OCI-LY7 (cell line): ENCODE measurements around the gene ACAP3. TPM values are rescaled to one million over a fixed set of nuclear protein-coding genes. Genes with fewer than 3 reads are reported as not detected.

ENCODE experiments used
- BruUV-seq: library from RNA; stranded (reverse); fragments of 400-500 nt; replicated peaks from 2 replicates; lab custom pipeline; 2021; lab: Mats Ljungman, UMichigan
- CTCF ChIA-PET: fragments of 300-600 bp; sonication (Branson Sonifier 250); formaldehyde crosslinking; loops from one replicate; lab custom pipeline; 2022; ENCODE audit warnings: antibody characterized with exemption; ENCODE audit not compliant: unreplicated experiment; lab: Charles Lee
- POLR2A ChIA-PET: fragments of 300-600 bp; sonication (Branson Sonifier 250); formaldehyde crosslinking; loops from one replicate; lab custom pipeline; 2022; ENCODE audit warnings: antibody characterized with exemption; lab: Charles Lee
- DNase-seq: peaks from one replicate; pipeline ENCODE4 v3.0.0-alpha.2; 2015; ENCODE audit warnings: low spot score
- H2AFZ ChIP-seq: fragments of 200-600 bp; sonication (generic), shearing (Covaris generic); 2 replicates; pipeline ENCODE4 v1.6.1; 2014; ENCODE audit warnings: mild to moderate bottlenecking, antibody characterized with exemption, low read length, moderate library complexity
- H3K27ac ChIP-seq: fragments of 200-600 bp; sonication (generic); 2 replicates; pipeline ENCODE4 v1.5.1; 2014; ENCODE audit warnings: mixed run types, low read depth, mild to moderate bottlenecking, moderate library complexity, low read length, inconsistent platforms; ENCODE audit not compliant: poor library complexity, severe bottlenecking
- H3K36me3 ChIP-seq: fragments of 200-600 bp; sonication (generic); 2 replicates; pipeline ENCODE4 v1.6.1; 2014; ENCODE audit warnings: mild to moderate bottlenecking, antibody characterized with exemption, low read length, moderate library complexity, mixed read lengths; ENCODE audit not compliant: insufficient read depth
- H3K4me1 ChIP-seq: fragments of 200-600 bp; sonication (generic); 2 replicates; pipeline ENCODE4 v1.5.1; 2014; ENCODE audit warnings: mild to moderate bottlenecking, low read length; ENCODE audit not compliant: insufficient read depth, poor library complexity, severe bottlenecking
- H3K4me2 ChIP-seq: fragments of 200-600 bp; sonication (generic); 2 replicates; pipeline ENCODE4 v1.6.1; 2014; ENCODE audit warnings: mild to moderate bottlenecking, low read length
- H3K4me3 ChIP-seq: fragments of 200-600 bp; sonication (generic); 2 replicates; pipeline ENCODE4 v1.5.1; 2014; ENCODE audit warnings: mild to moderate bottlenecking, low read depth, low read length; ENCODE audit not compliant: poor library complexity, severe bottlenecking
- H3K79me2 ChIP-seq: fragments of 200-600 bp; sonication (generic); 2 replicates; pipeline ENCODE4 v1.6.1; 2016; ENCODE audit warnings: low read depth, mild to moderate bottlenecking, low read length, moderate library complexity, mixed read lengths; ENCODE audit not compliant: insufficient read depth
- H3K9me2 ChIP-seq: fragments of 200-600 bp; sonication (generic); 2 replicates; pipeline ENCODE4 v1.6.1; 2016; ENCODE audit warnings: mild to moderate bottlenecking, low read length, mixed read lengths; ENCODE audit not compliant: insufficient read depth
- H3K9me3 ChIP-seq: fragments of 200-600 bp; sonication (generic); 2 replicates; pipeline ENCODE4 v1.6.1; 2014; ENCODE audit warnings: mild to moderate bottlenecking, mixed run types, low read length, mixed read lengths
- H4K20me1 ChIP-seq: fragments of 200-600 bp; sonication (generic); 2 replicates; pipeline ENCODE4 v1.6.1; 2014; ENCODE audit warnings: mild to moderate bottlenecking, antibody characterized with exemption, low read length, moderate library complexity, mixed read lengths; ENCODE audit not compliant: insufficient read depth
- CTCF ChIP-seq: fragments of 200-600 bp; sonication (generic); conservative IDR thresholded peaks from 2 replicates; pipeline ENCODE4 v1.5.1; 2014; ENCODE audit warnings: mild to moderate bottlenecking, antibody characterized with exemption, low read length, moderate library complexity, mixed read lengths
- EZH2phosphoT487 ChIP-seq: fragments of 200-600 bp; sonication (generic); IDR thresholded peaks from 2 replicates; pipeline ENCODE4 v1.6.1; 2018; ENCODE audit warnings: low read depth, borderline replicate concordance, mild to moderate bottlenecking, mixed run types, antibody characterized with exemption, low read length, moderate library complexity, mixed read lengths
- intact Hi-C: fragments of 100-400 bp; cut with micrococcal nuclease; formaldehyde crosslinking; loops from one replicate; pipeline ENCODE4 v1.10.0; 2022; ENCODE audit not compliant: unreplicated experiment
- total RNA-seq, 2 experiments: library from RNA; depleted of rRNA in 1 of 2; stranded (reverse); fragments of >200 nt in 1 of 2; shearing (Covaris generic) in 1 of 2; gene quantifications; 2 replicates each; pipeline ENCODE4 v1.2.3, GENCODE V29; 2014 to 2022

The ACAP3 gene
- total RNA-seq, 2 experiments from 2014 or later: 26.3 to 47.6 TPM

- Histone ChIP-seq H3K79me2 (no peaks in the 10 kb centered on the region), H3K27ac (no peak overlapping the region), H3K4me1 (no peaks in the 10 kb centered on the region), H3K36me3 (0 out of 2 replicates have a peak, but pooled peaks cover 2% of the 10 kb centered on the region), H3K9me3 (no peaks in the 10 kb centered on the region), H2AFZ (no peak overlapping the region), H3K4me2 (no peak overlapping the region), H3K9me2 (no peaks in the 10 kb centered on the region), H3K4me3 (no peak overlapping the region), H4K20me1 (no peaks in the 10 kb centered on the region)
- DNase-seq: no peak
- TF ChIP-seq CTCF (no peak), EZH2phosphoT487 (no peak)
- intact Hi-C loops: no loop called here
- POLR2A ChIA-PET: no interaction called here
- CTCF ChIA-PET: no interaction called here
- no TSS peak for BruUV-seq
These were observed 27.1 kb upstream of the ACAP3 start for GRCh38 chr1:1334835-1335234.

- no peaks in the 10 kb centered on the region for H3K9me2 ChIP-seq
- H4K20me1 ChIP-seq: no peaks in the 10 kb centered on the region
- no peak overlapping the region for H3K4me2 ChIP-seq
- H2AFZ ChIP-seq: no peak overlapping the region
- no peak overlapping the region for H3K4me3 ChIP-seq
- intact Hi-C loops: no loop called here
- no peaks in the 10 kb centered on the region for H3K4me1 ChIP-seq
- BruUV-seq: no TSS peak
- DNase-seq: no peak
- H3K27ac ChIP-seq: no peak overlapping the region
- CTCF ChIA-PET: no interaction called here
- H3K79me2 ChIP-seq: no peaks in the 10 kb centered on the region
- POLR2A ChIA-PET: no interaction called here
- TF ChIP-seq EZH2phosphoT487: no peak
- no peak for TF ChIP-seq CTCF
- H3K36me3 ChIP-seq: peaks cover 12% of the 10 kb centered on the region; the same call in 1 of the 2 replicates
- no peaks in the 10 kb centered on the region for H3K9me3 ChIP-seq
These were observed 26.0 kb upstream of the ACAP3 start for GRCh38 chr1:1333551-1334241.

- H3K4me2 ChIP-seq: no peak overlapping the region
- no peak overlapping the region for H3K27ac ChIP-seq
- H3K79me2 ChIP-seq: no peaks in the 10 kb centered on the region
- DNase-seq: no peak
- BruUV-seq: no TSS peak
- TF ChIP-seq CTCF (no peak), EZH2phosphoT487 (no peak)
- H2AFZ ChIP-seq: no peak overlapping the region
- H3K4me3 ChIP-seq: no peak overlapping the region
- ChIA-PET POLR2A (no interaction called here), CTCF (no interaction called here)
- no peaks in the 10 kb centered on the region for H3K4me1 ChIP-seq
- intact Hi-C loops: no loop called here
- peaks cover 19% of the 10 kb centered on the region; the same call in 1 of the 2 replicates for H3K36me3 ChIP-seq
- H3K9me3 ChIP-seq: no peaks in the 10 kb centered on the region
- no peaks in the 10 kb centered on the region for H3K9me2 ChIP-seq
- no peaks in the 10 kb centered on the region for H4K20me1 ChIP-seq
These were observed 25.2 kb upstream of the ACAP3 start for GRCh38 chr1:1332774-1333480.
